HG02588 (cell line): ENCODE data around the gene KIF19.

Experiments used
- ATAC-seq: cut with Tn5 transposase; IDR thresholded peaks from one replicate; pipeline ENCODE4 v1.9.1; 2021; ENCODE audit warnings: mild to moderate bottlenecking, moderate library complexity; ENCODE audit not compliant: unreplicated experiment

Gene KIF19

GRCh38 chr17:74299226-74300009 is 26.6 kb upstream of the KIF19 start:
- ATAC-seq = no peak

GRCh38 chr17:74303305-74303704 is 22.7 kb upstream of the KIF19 start:
- no peak for ATAC-seq

GRCh38 chr17:74304184-74304583 is 21.8 kb upstream of the KIF19 start:
- ATAC-seq = no peak

GRCh38 chr17:74305865-74306654 is 20.0 kb upstream of the KIF19 start:
- ATAC-seq = no peak

- ATAC-seq = no peak
Measured at GRCh38 chr17:74307984-74308773, 17.8 kb upstream of the KIF19 start.

GRCh38 chr17:74309902-74310301 is 16.1 kb upstream of the KIF19 start:
- ATAC-seq = no peak

GRCh38 chr17:74314877-74315276 is 11.1 kb upstream of the KIF19 start:
- ATAC-seq = no peak

GRCh38 chr17:74316220-74316619 is 9.8 kb upstream of the KIF19 start:
- no peak for ATAC-seq

- no peak for ATAC-seq
Measured at GRCh38 chr17:74317071-74317470, 9.0 kb upstream of the KIF19 start.

GRCh38 chr17:74318391-74318790 is 7.6 kb upstream of the KIF19 start:
- no peak for ATAC-seq

GRCh38 chr17:74324521-74324920 is 1.5 kb upstream of the KIF19 start:
- ATAC-seq = no peak

GRCh38 chr17:74325376-74325742 is 667 bp upstream of the KIF19 start:
- no peak for ATAC-seq

- no peak for ATAC-seq
Measured at GRCh38 chr17:74326506-74326905, 480 bp downstream of the KIF19 start.

GRCh38 chr17:74328487-74328886 is 2.5 kb downstream of the KIF19 start:
- no peak for ATAC-seq

- ATAC-seq = no peak
Measured at GRCh38 chr17:74329378-74329777, 3.4 kb downstream of the KIF19 start.

GRCh38 chr17:74330446-74330845 is 4.4 kb downstream of the KIF19 start:
- ATAC-seq = no peak

GRCh38 chr17:74332017-74332650 is 6.1 kb downstream of the KIF19 start:
- ATAC-seq = no peak

GRCh38 chr17:74332763-74333283 is 6.8 kb downstream of the KIF19 start:
- ATAC-seq = no peak

- ATAC-seq = no peak
Measured at GRCh38 chr17:74334393-74335039, 8.5 kb downstream of the KIF19 start.

- ATAC-seq = no peak
Measured at GRCh38 chr17:74335529-74336062, 9.6 kb downstream of the KIF19 start.
